ENCODE data around the gene UBALD1.

UBALD1 gene

GRCh38 chr16:4614571-4615383 lies at the start of gene UBALD1:
Gene UBALD1 (minus strand): TSS chr16:4614888. CDS start chr16:4614797, 91 bp downstream.
- peak; percentile 94 for DNase-seq (ENCODE audit: low spot score)

GRCh38 chr16:4663777-4664465 lies 49.2 kb upstream of the UBALD1 start:
- DNase-seq (ENCODE audit: low spot score), result no peak

- DNase-seq (ENCODE audit: low spot score), result no peak
Observed at GRCh38 chr16:4663465-4663776, 48.7 kb upstream of the UBALD1 start.

GRCh38 chr16:4661661-4662060 lies 47.0 kb upstream of the UBALD1 start:
- DNase-seq (ENCODE audit: low spot score), result no peak

GRCh38 chr16:4660454-4661007 lies 45.8 kb upstream of the UBALD1 start:
- peak; percentile 6 for DNase-seq (ENCODE audit: low spot score)

- no peak for DNase-seq (ENCODE audit: low spot score)
Observed at GRCh38 chr16:4659363-4660353, 45.0 kb upstream of the UBALD1 start.

GRCh38 chr16:4656695-4657686 lies 42.3 kb upstream of the UBALD1 start:
- no peak for DNase-seq (ENCODE audit: low spot score)

GRCh38 chr16:4656221-4656620 lies 41.5 kb upstream of the UBALD1 start:
- no peak for DNase-seq (ENCODE audit: low spot score)

GRCh38 chr16:4655801-4656200 lies 41.1 kb upstream of the UBALD1 start:
- no peak for DNase-seq (ENCODE audit: low spot score)

- no peak for DNase-seq (ENCODE audit: low spot score)
Observed at GRCh38 chr16:4654964-4655590, 40.4 kb upstream of the UBALD1 start.

GRCh38 chr16:4654011-4654963 lies 39.6 kb upstream of the UBALD1 start:
- no peak for DNase-seq (ENCODE audit: low spot score)

- DNase-seq (ENCODE audit: low spot score), result no peak
Observed at GRCh38 chr16:4652561-4652960, 37.9 kb upstream of the UBALD1 start.

GRCh38 chr16:4651827-4652226 lies 37.1 kb upstream of the UBALD1 start:
- DNase-seq (ENCODE audit: low spot score), result no peak

- peak; percentile 54 for DNase-seq (ENCODE audit: low spot score)
Observed at GRCh38 chr16:4650443-4651074, 35.9 kb upstream of the UBALD1 start.

- no peak for DNase-seq (ENCODE audit: low spot score)
Observed at GRCh38 chr16:4649744-4650442, 35.2 kb upstream of the UBALD1 start.

- no peak for DNase-seq (ENCODE audit: low spot score)
Observed at GRCh38 chr16:4648917-4649316, 34.2 kb upstream of the UBALD1 start.

- no peak for DNase-seq (ENCODE audit: low spot score)
Observed at GRCh38 chr16:4647644-4647980, 32.9 kb upstream of the UBALD1 start.

All from RKO (cell line).